Left forelimb (tissue), 1 donor: ENCODE results near the gene CLEC4G.
"Not testable (repeated sequence)": the region's sequence is repeated elsewhere in the genome, so short reads cannot be mapped to it uniquely, and the experiment has no call there.

Experiments
- DNase-seq: peaks from one replicate; pipeline ENCODE4 v3.0.0-alpha.2; 2018; ENCODE audit warnings: low spot score

The CLEC4G gene

GRCh38 chr19:7746903-7747884 is 15.3 kb upstream of the CLEC4G start, which contains the start of gene CD209:
TSS of gene CD209 (minus strand) at chr19:7747534. CDS start at chr19:7747511, 23 bp downstream.
- DNase-seq: no peak

DNA sequence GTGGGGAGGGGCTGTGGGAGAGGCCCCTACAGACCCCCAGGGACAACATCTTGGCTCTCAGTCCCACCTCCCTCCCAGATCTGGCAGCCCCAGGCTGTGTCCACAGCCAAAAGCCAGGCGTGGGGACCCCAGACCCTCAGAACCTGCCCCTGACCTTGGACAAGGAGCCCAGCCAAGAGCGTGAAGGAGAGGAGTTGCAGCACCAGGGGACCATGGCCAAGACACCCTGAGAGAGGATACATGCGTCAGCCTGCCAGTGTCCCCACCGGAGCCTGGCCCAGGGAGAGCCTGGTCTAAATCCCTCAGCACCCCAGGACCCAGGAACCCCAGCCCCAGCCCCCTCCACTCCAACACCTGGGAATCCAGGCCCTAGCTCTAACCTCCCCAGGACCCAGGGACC is 14.4 kb upstream of the CLEC4G start:
- DNase-seq: not testable (repeated sequence)

- no peak for DNase-seq
These were observed 13.2 kb upstream of the CLEC4G start for GRCh38 chr19:7744871-7745650.

DNA sequence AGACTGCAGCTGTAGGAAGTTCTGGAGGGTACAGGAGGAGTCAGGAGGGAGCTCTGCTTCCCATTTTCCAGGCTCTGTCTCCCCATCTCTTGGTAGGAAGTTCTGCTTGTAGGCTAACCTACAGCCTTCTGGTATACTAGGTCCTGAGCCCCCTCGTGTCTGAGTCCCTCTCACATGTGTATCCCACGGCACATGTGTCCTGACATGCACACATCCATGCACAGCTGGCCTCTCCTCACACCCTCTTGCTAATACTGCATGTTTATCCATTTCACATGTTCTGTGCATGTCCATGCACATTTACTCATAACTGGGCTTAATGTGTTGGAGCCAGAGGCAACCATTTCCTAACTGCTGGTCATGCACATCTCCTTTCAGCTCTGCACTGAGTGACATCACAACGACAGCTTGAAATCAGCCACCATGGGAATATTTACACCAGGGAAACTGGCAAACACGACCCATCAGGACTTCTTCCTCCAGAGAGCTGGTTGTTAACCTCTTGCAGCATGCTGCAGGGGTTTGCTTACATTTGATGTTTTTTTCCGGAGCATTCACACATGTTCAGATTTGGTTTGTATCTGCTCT is 12.4 kb upstream of the CLEC4G start:
- no peak for DNase-seq

- no peak for DNase-seq
These were observed 11.5 kb upstream of the CLEC4G start for GRCh38 chr19:7743425-7743841.

- no peak for DNase-seq
These were observed 11.1 kb upstream of the CLEC4G start for GRCh38 chr19:7742991-7743390.

- no peak for DNase-seq
These were observed 10.7 kb upstream of the CLEC4G start for GRCh38 chr19:7742575-7742974.

DNA sequence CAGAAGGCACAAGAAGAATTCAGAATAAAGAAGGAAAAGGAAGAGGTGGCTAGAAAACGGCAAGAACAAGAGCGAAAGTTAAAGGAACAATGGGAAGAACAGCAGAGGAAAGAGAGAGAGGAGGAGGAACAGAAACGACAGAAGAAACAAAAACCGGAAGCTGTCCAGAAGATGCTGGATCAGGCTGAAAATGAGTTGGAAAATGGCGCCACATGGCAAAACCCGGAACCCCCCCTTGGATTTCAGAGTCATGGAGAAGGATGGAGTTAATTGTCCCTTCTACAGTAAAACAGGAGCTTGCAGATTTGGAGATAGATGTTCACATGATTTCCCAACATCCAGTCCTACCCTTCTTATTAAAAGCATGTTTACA is 8.8 kb upstream of the CLEC4G start:
- DNase-seq: no peak

DNA sequence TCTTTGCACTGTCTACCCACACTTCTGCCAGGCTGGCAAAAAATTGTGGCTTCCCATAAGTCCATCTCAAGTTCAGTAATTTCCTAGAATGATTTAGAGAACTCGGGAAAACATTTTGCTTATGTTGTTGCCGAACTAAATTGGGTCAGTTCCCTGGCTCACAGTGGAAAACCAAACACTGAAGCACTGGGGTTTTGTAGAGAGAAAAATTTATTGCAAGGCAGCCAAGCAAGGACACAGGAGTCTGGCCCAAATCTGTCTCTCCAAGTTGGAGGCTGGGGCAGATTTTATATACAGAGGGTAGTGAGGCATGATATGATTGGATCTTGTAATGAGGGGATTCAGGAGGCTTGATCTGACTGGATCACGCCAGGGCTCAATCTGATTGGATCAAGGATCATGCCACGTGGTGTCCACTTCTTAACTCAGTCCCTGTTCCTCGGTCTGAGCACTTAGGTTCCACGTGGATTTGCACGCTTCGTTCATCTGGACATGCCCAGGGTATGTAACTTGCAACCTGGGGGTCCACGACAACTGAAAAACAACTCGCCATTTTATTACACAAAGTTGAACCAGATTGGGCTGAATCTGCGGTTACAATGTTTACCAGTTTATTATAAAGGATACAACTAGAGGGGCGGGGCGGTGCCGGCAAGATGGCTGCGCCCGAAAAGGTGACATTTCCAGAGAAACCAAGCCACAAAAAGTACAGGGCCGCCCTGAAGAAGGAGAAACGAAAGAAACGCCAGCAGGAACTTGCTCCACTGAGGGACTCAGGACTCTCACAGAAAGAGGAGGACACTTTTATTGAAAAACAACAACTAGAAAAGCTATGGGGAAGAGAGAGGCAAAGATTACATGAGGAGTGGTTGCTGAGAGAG is 8.1 kb upstream of the CLEC4G start:
- DNase-seq: no peak

DNA sequence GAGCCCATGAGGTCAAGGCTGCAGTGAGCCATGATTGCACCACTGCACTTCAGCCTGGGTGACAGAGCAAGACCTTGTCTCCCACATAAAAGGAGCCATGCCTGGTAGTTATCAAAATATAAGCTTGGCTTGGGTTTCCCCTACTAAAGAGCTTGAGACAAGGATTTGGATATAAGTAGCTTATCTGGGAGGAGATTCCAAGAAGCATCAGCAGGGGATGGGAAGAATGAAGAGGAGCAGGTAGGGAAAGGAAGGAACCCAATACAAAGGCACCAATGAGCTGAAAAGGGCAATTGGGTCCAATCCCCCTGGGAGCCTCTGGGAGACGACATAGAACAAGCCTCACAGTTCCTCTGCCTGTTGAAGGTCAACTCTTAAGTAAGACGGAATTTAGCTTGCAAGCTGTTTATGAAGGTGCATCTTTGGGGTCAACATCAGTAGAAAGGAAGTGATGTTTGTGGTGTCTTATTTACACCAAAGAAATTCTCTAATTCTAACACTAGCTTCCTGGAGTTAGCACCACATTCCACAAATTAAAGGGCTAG is 7.4 kb upstream of the CLEC4G start:
- no peak for DNase-seq

- no peak for DNase-seq
These were observed 6.1 kb upstream of the CLEC4G start for GRCh38 chr19:7738023-7738422.

GRCh38 chr19:7737215-7737614 is 5.3 kb upstream of the CLEC4G start:
- no peak for DNase-seq

DNA sequence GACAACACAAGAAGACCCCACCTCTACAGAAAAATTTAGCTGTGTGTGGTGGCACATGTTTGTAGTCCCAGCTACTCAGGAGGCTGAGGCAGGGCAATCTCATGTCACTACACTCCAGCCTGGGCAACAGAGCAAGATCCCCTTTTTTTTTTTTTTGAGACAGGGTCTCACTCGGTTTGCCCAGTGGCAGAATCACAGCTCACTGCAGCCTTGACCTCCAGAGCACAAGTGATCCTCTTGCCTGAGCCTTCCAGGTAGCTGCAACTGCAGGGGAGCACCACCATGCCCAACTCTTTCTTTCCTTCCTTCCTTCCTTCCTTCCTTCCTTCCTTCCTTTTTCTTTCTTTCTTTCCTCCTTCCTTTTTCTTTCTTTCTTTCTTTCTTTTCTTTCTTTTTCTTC is 4.2 kb upstream of the CLEC4G start:
- no peak for DNase-seq

- DNase-seq: no peak
These were observed 2.6 kb upstream of the CLEC4G start for GRCh38 chr19:7734220-7735203.

DNA sequence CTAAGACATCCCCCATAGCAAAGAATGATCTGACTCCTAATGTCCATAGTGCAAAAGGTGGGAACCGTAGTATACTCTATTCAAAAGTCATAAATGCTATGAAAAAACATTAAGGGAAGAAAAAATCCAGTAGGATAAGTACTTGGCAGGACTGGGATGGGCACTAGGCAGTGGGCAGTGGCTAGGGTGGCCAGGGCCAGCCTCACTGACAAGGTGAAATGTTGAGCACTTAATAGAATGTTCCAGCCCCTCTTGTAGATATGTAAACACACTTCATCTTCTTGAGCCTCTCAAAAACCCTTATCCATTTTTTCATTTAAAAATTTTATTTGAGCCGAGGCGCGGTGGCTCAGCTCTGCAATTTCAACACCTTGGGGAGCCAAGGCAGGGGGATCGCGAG is 1.5 kb upstream of the CLEC4G start:
- no peak for DNase-seq

DNA sequence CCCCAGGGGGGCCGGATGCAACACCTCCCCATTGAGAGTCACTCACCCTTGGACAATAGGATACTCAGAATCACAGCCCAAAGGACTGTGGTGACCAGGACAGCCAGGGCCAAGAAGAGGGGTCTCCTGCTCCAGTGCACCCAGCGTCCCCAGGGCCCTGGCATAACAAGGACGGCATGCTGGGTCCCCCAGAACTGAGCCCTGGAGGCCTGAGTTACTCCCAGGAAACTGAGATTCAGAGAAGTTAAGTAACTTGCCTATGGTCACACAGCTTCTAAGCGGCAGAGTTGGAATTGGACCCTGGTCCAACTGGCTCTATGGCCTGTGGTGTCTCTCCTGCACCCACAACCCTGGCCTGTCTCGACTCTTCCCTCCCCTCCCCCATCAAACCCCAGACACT is 295 bp downstream of the CLEC4G start:
- no peak for DNase-seq

DNA sequence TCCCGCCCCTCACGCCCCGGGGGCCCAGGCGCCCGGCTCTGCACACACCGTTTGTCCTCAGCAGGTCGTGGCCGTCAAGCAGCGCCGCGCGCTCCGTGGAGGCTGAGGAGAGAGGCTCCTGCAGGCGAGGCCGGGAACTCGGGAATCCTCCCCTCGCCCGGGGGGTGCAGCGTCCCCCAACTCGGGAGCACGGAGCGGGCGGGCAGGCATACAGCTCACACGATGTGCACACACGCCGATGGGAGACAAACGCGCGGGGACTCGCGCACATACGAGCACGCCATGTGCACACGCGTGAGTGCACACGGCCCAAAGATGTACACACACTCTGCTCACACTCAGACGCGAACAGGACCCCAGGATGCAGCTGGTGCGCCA is 703 bp downstream of the CLEC4G start:
- no peak for DNase-seq

- DNase-seq: no peak
These were observed 1.4 kb downstream of the CLEC4G start for GRCh38 chr19:7730286-7731217.

- no peak for DNase-seq
These were observed 2.1 kb downstream of the CLEC4G start for GRCh38 chr19:7729831-7730285.
